ENCODE measurements around the gene NPSR1. TPM values are rescaled to one million over a fixed set of nuclear protein-coding genes. Genes with fewer than 3 reads are reported as not detected.

Gene NPSR1
- polyA plus RNA-seq, 1 of the 3 experiments (the other 2 are of a cell fraction) = not detected

- TF ChIP-seq REST (IDR thresholded peaks at IDR 0.05; ENCODE audit: low read depth, low read length) (no peak), RFX5 (IDR thresholded peaks at IDR 0.05; ENCODE audit: low read length) (no peak), SMC3 (IDR thresholded peaks at IDR 0.05; ENCODE audit: low read depth, low read length) (peak; percentile 57), RCOR1 (IDR thresholded peaks at IDR 0.05; ENCODE audit: low read length) (no peak), TCF12 (IDR thresholded peaks at IDR 0.05) (no peak), CHD2 (IDR thresholded peaks at IDR 0.05; ENCODE audit: low read length, partially characterized antibody) (no peak), JUND (IDR thresholded peaks at IDR 0.05) (no peak), FOXM1 (IDR thresholded peaks at IDR 0.05; ENCODE audit: low read depth) (no peak), MEF2A (IDR thresholded peaks at IDR 0.05; ENCODE audit: borderline replicate concordance, low read depth) (no peak), CTCF (IDR thresholded peaks at IDR 0.05) (peak; percentile 82)
Observed at GRCh38 chr7:34759477-34760125, 101.6 kb downstream of the NPSR1 start (continued).

- no peak overlapping the region for H3K27ac ChIP-seq (ENCODE audit: low read depth in 2 of 2, low read length in 1 of 2)
- WGBS (ENCODE audit: low lambda C conversion rate) = 9% methylated on average over 2 of the region's 2 CpGs
- H3K9me2 ChIP-seq = no peaks in the 10 kb centered on the region
- no peaks in the 10 kb centered on the region for H3F3A ChIP-seq (replicated peaks; ENCODE audit: insufficient read depth)
- no peaks in the 10 kb centered on the region for H3K9me3 ChIP-seq
- H3K79me2 ChIP-seq (ENCODE audit: insufficient read depth) = no peaks in the 10 kb centered on the region
- no peak overlapping the region for H2AFZ ChIP-seq (ENCODE audit: low read depth)
- H3K4me3 ChIP-seq (ENCODE audit: low read depth in 2 of 2, low read length in 1 of 2) = no peak overlapping the region
- no peaks in the 10 kb centered on the region for H4K20me1 ChIP-seq (ENCODE audit: insufficient read depth)
- no peak for DNase-seq
- H3K9ac ChIP-seq = no peak overlapping the region
- CTCF ChIA-PET = interaction anchor here (0.9 to 1.3 kb wide), 5 partner anchors 9 to 167 kb away, joined by 3 to 4 read pairs (median 3); no protein-coding TSS in a partner anchor
- H3K4me1 ChIP-seq (ENCODE audit: control insufficient read depth in 1 of 2, insufficient read depth in 2 of 2, low read depth in 1 of 2, low read length in 1 of 2) = peaks cover 0 to 2% of the 10 kb centered on the region in 2 experiments; a peak in 1 of 4 replicates
- peaks cover 5% of the 10 kb centered on the region; the same call in 1 of the 2 replicates for H3K27me3 ChIP-seq (ENCODE audit: insufficient read depth)
- no peak overlapping the region for H3K4me2 ChIP-seq
- no peaks in the 10 kb centered on the region for H3K36me3 ChIP-seq (replicated peaks in 1 of 2; ENCODE audit: control insufficient read depth in 1 of 2, insufficient read depth in 2 of 2, low read length in 1 of 2)
- POLR2A ChIA-PET = no interaction called here
- TF ChIP-seq NFIC (IDR thresholded peaks at IDR 0.05; ENCODE audit: borderline replicate concordance) (no peak), REST (IDR thresholded peaks at IDR 0.05; ENCODE audit: low read depth, low read length) (no peak), NRF1 (IDR thresholded peaks at IDR 0.05; ENCODE audit: low read depth, low read length) (no peak), RXRA (IDR thresholded peaks at IDR 0.05; ENCODE audit: borderline replicate concordance, low read depth) (no peak), JUND (IDR thresholded peaks at IDR 0.05) (no peak), USF1 (IDR thresholded peaks at IDR 0.05; ENCODE audit: borderline replicate concordance, low read depth) (no peak), USF2 (IDR thresholded peaks at IDR 0.05; ENCODE audit: borderline replicate concordance, low read depth, low read length) (no peak), EZH2phosphoT487 (IDR thresholded peaks at IDR 0.05; ENCODE audit: borderline replicate concordance, low read depth) (no peak), ELF1 (IDR thresholded peaks at IDR 0.05) (no peak), IRF3 (IDR thresholded peaks at IDR 0.05; ENCODE audit: low read depth, low read length) (no peak), MEF2A (IDR thresholded peaks at IDR 0.05; ENCODE audit: borderline replicate concordance, low read depth) (no peak), FOSL2 (IDR thresholded peaks at IDR 0.05; ENCODE audit: borderline replicate concordance, low read depth) (no peak)
Observed at GRCh38 chr7:34760271-34760670, 102.3 kb downstream of the NPSR1 start.

Measured in SK-N-SH (cell line).